Measurements from ENCODE around the gene EPHB1.
A peak's percentile ranks its signal among the peaks of the same experiment; 100 is the strongest.

The EPHB1 gene

DNA sequence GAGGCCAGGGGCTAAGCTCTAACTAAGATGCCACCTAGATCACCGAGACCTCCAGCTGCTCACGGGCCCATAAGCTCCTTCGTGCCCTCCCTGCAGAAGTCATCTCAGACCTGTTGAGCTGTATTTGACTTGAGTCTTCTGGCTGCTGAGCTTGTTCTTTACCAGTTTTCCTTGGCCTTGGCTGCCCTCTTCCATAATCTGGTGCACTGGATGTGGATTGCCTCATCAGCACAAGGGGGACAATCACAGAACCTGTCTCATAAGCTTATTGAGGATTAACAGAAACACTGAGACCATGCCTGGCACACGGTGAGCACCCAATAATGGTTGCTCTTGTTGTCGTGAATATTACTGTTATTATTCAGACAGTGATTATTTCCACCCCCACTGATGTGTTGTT is 101.1 kb downstream of the EPHB1 start:
- Histone ChIP-seq H2BK120ac (ENCODE audit: low read depth, low read length) (no peak overlapping the region), H3K18ac (ENCODE audit: low read length) (no peak overlapping the region), H3K23ac (ENCODE audit: low read length) (no peak overlapping the region), H3K27ac (ENCODE audit: low read depth, low read length) (no peak overlapping the region), H2BK15ac (replicated peaks; ENCODE audit: low read depth) (no peak overlapping the region), H3K4ac (ENCODE audit: low read depth, low read length) (no peak overlapping the region), H3K79me1 (ENCODE audit: low read length) (no peaks in the 10 kb centered on the region), H3K27me3 (ENCODE audit: insufficient read depth, low read length, poor library complexity) (no peaks in the 10 kb centered on the region), H4K8ac (ENCODE audit: low read depth, low read length) (no peak overlapping the region), H2AK5ac (ENCODE audit: low read length) (no peak overlapping the region), H3K4me3 (ENCODE audit: low read length) (no peak overlapping the region), H3K79me2 (ENCODE audit: control insufficient read depth, insufficient read depth, low read length) (no peaks in the 10 kb centered on the region), H3K56ac (ENCODE audit: low read length) (no peak overlapping the region), H3K4me2 (ENCODE audit: low read length) (no peak overlapping the region), H3K4me1 (ENCODE audit: control insufficient read depth, low read depth, low read length) (no peaks in the 10 kb centered on the region), H3K36me3 (ENCODE audit: control insufficient read depth, insufficient read depth, low read length) (no peaks in the 10 kb centered on the region), H2BK5ac (ENCODE audit: low read length) (no peak overlapping the region), H3K9ac (ENCODE audit: low read length) (no peak overlapping the region), H4K5ac (ENCODE audit: low read length) (no peak overlapping the region)
- DNase-seq, result no peak
- WGBS (ENCODE audit: extremely low coverage, insufficient coverage, low lambda C conversion rate), result no CpG with 5 or more reads among the region's 5 CpGs

DNA sequence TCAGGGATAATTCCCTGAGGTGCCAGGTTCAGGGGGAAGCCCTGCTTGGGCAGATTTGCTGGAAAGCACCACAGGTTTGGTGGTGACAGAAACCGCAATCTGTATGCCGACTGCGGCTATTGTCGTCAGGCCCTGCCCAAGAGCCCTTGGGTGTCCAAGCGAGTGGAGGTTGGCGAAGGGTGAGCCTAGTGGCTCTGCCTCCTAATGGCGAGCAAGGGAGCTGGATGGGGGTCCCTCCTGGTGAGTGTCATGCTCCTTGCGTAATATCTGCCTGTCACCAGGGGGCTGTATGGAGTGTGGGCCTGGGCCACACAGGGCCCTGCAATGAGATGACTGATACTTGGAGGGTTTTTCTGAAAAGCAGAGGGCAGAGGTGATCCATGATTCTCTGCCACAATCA is 101.6 kb downstream of the EPHB1 start:
- no peaks in the 10 kb centered on the region for H3K79me1 ChIP-seq (ENCODE audit: low read length)
- H3K18ac ChIP-seq (ENCODE audit: low read length), result no peak overlapping the region
- peak; percentile 13 for DNase-seq
- H3K4me2 ChIP-seq (ENCODE audit: low read length), result no peak overlapping the region
- no CpG with 5 or more reads among the region's 8 CpGs for WGBS (ENCODE audit: extremely low coverage, insufficient coverage, low lambda C conversion rate)
- H3K4me3 ChIP-seq (ENCODE audit: low read length), result no peak overlapping the region
- no peak overlapping the region for H2BK5ac ChIP-seq (ENCODE audit: low read length)
- H3K79me2 ChIP-seq (ENCODE audit: control insufficient read depth, insufficient read depth, low read length), result no peaks in the 10 kb centered on the region
- H3K36me3 ChIP-seq (ENCODE audit: control insufficient read depth, insufficient read depth, low read length), result no peaks in the 10 kb centered on the region
- no peak overlapping the region for H2AK5ac ChIP-seq (ENCODE audit: low read length)
- H3K4me1 ChIP-seq (ENCODE audit: control insufficient read depth, low read depth, low read length), result no peaks in the 10 kb centered on the region
- H2BK15ac ChIP-seq (replicated peaks; ENCODE audit: low read depth), result no peak overlapping the region
- no peak overlapping the region for H2BK120ac ChIP-seq (ENCODE audit: low read depth, low read length)
- H3K27ac ChIP-seq (ENCODE audit: low read depth, low read length), result no peak overlapping the region
- no peak overlapping the region for H3K56ac ChIP-seq (ENCODE audit: low read length)
- H4K5ac ChIP-seq (ENCODE audit: low read length), result no peak overlapping the region
- no peak overlapping the region for H3K9ac ChIP-seq (ENCODE audit: low read length)
- H3K4ac ChIP-seq (ENCODE audit: low read depth, low read length), result no peak overlapping the region
- H3K23ac ChIP-seq (ENCODE audit: low read length), result no peak overlapping the region
- H3K27me3 ChIP-seq (ENCODE audit: insufficient read depth, low read length, poor library complexity), result no peaks in the 10 kb centered on the region
- H4K8ac ChIP-seq (ENCODE audit: low read depth, low read length), result no peak overlapping the region

DNA sequence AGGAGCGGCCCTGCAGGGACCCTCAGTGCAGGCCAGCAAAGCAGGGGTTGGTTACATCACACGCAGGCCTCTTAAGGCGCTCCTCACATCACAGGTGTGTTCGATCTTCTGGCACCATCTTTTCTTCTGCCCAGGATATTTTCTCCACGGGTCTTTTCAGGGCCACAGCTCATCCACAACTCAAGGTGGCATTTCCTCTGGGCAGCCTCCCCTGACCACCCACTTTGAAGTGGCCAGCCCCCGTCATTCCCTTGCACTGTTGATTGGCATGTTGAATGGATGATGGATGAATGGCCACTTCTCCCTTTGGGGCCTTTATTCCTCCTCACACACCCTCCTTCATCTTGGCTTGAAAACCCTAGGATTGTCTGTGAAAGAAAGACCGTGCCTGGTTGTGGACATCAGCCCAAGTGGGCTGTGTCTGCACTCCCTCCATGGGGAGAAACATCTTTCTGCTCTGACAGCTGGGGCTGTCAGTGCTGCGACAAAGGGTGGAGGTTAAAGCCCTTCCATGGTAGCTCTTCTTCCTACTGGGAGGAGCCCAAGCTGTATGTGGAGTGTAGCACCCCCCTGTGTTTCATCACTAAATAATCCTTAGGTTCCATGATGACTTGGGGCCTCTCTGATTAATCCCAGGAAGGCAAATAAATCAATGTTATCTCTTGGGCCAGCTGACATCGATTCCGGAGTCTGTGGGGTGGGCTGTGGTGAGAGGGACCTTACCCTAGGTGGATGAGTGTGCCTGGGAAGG is 102.5 kb downstream of the EPHB1 start:
- WGBS (ENCODE audit: extremely low coverage, insufficient coverage, low lambda C conversion rate), result no CpG with 5 or more reads among the region's 10 CpGs
- Histone ChIP-seq H2BK15ac (replicated peaks; ENCODE audit: low read depth) (no peak overlapping the region), H2BK120ac (ENCODE audit: low read depth, low read length) (no peak overlapping the region), H3K4me1 (ENCODE audit: control insufficient read depth, low read depth, low read length) (no peaks in the 10 kb centered on the region), H3K79me1 (ENCODE audit: low read length) (no peaks in the 10 kb centered on the region), H3K4ac (ENCODE audit: low read depth, low read length) (no peak overlapping the region), H4K8ac (ENCODE audit: low read depth, low read length) (no peak overlapping the region), H3K79me2 (ENCODE audit: control insufficient read depth, insufficient read depth, low read length) (no peaks in the 10 kb centered on the region), H3K23ac (ENCODE audit: low read length) (no peak overlapping the region), H3K9ac (ENCODE audit: low read length) (no peak overlapping the region), H3K4me3 (ENCODE audit: low read length) (no peak overlapping the region), H2BK5ac (ENCODE audit: low read length) (no peak overlapping the region), H2AK5ac (ENCODE audit: low read length) (no peak overlapping the region), H3K27me3 (ENCODE audit: insufficient read depth, low read length, poor library complexity) (no peaks in the 10 kb centered on the region), H3K56ac (ENCODE audit: low read length) (no peak overlapping the region), H3K27ac (ENCODE audit: low read depth, low read length) (no peak overlapping the region), H3K18ac (ENCODE audit: low read length) (no peak overlapping the region), H3K4me2 (ENCODE audit: low read length) (no peak overlapping the region), H4K5ac (ENCODE audit: low read length) (no peak overlapping the region), H3K36me3 (ENCODE audit: control insufficient read depth, insufficient read depth, low read length) (no peaks in the 10 kb centered on the region)
- no peak for DNase-seq

- no peak overlapping the region for H3K27ac ChIP-seq (ENCODE audit: low read depth, low read length)
- no peak overlapping the region for H3K9ac ChIP-seq (ENCODE audit: low read length)
- no peak overlapping the region for H2BK15ac ChIP-seq (replicated peaks; ENCODE audit: low read depth)
- WGBS (ENCODE audit: extremely low coverage, insufficient coverage, low lambda C conversion rate), result no CpG with 5 or more reads among the region's 7 CpGs
- no peaks in the 10 kb centered on the region for H3K79me2 ChIP-seq (ENCODE audit: control insufficient read depth, insufficient read depth, low read length)
- no peak overlapping the region for H3K18ac ChIP-seq (ENCODE audit: low read length)
- H2BK120ac ChIP-seq (ENCODE audit: low read depth, low read length), result no peak overlapping the region
- H3K27me3 ChIP-seq (ENCODE audit: insufficient read depth, low read length, poor library complexity), result no peaks in the 10 kb centered on the region
- DNase-seq, result no peak
- no peak overlapping the region for H3K4me3 ChIP-seq (ENCODE audit: low read length)
- H3K56ac ChIP-seq (ENCODE audit: low read length), result no peak overlapping the region
- H3K4me1 ChIP-seq (ENCODE audit: control insufficient read depth, low read depth, low read length), result no peaks in the 10 kb centered on the region
- no peaks in the 10 kb centered on the region for H3K36me3 ChIP-seq (ENCODE audit: control insufficient read depth, insufficient read depth, low read length)
- H3K23ac ChIP-seq (ENCODE audit: low read length), result no peak overlapping the region
- no peak overlapping the region for H3K4me2 ChIP-seq (ENCODE audit: low read length)
- H4K8ac ChIP-seq (ENCODE audit: low read depth, low read length), result no peak overlapping the region
- no peak overlapping the region for H3K4ac ChIP-seq (ENCODE audit: low read depth, low read length)
- no peak overlapping the region for H4K5ac ChIP-seq (ENCODE audit: low read length)
- no peak overlapping the region for H2AK5ac ChIP-seq (ENCODE audit: low read length)
- H2BK5ac ChIP-seq (ENCODE audit: low read length), result no peak overlapping the region
- no peaks in the 10 kb centered on the region for H3K79me1 ChIP-seq (ENCODE audit: low read length)
Observed at GRCh38 chr3:134898181-134898754, 103.2 kb downstream of the EPHB1 start.

DNA sequence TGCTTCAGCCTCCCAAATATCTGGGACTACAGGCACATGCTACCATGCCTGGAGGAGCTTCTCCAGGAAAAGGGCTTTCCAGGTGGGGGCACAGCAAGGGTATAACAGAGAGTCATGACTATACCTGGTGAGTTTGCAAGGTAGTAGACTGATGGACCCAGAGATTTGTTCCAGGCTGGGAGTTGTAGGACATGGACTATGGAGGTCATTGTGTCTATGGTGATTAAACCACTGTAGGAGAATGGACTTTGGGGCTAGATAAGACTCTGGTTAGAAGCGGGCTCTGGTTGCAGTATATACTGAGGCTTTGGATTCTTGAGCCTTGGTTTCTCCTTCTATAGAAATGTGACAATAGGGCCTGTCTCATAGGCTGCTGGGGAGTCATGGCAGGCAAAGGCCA is 104.7 kb downstream of the EPHB1 start:
- Histone ChIP-seq H3K79me1 (ENCODE audit: low read length) (no peaks in the 10 kb centered on the region), H3K79me2 (ENCODE audit: control insufficient read depth, insufficient read depth, low read length) (no peaks in the 10 kb centered on the region), H3K18ac (ENCODE audit: low read length) (no peak overlapping the region), H2AK5ac (ENCODE audit: low read length) (no peak overlapping the region), H3K56ac (ENCODE audit: low read length) (no peak overlapping the region), H3K27ac (ENCODE audit: low read depth, low read length) (no peak overlapping the region), H2BK5ac (ENCODE audit: low read length) (no peak overlapping the region), H3K4me1 (ENCODE audit: control insufficient read depth, low read depth, low read length) (no peaks in the 10 kb centered on the region), H3K4me3 (ENCODE audit: low read length) (no peak overlapping the region), H3K4me2 (ENCODE audit: low read length) (no peak overlapping the region), H3K27me3 (ENCODE audit: insufficient read depth, low read length, poor library complexity) (no peaks in the 10 kb centered on the region), H3K23ac (ENCODE audit: low read length) (no peak overlapping the region), H3K9ac (ENCODE audit: low read length) (no peak overlapping the region), H3K4ac (ENCODE audit: low read depth, low read length) (no peak overlapping the region), H2BK15ac (replicated peaks; ENCODE audit: low read depth) (no peak overlapping the region), H4K5ac (ENCODE audit: low read length) (no peak overlapping the region), H3K36me3 (ENCODE audit: control insufficient read depth, insufficient read depth, low read length) (no peaks in the 10 kb centered on the region), H4K8ac (ENCODE audit: low read depth, low read length) (no peak overlapping the region), H2BK120ac (ENCODE audit: low read depth, low read length) (no peak overlapping the region)
- DNase-seq, result no peak
- no CpG with 5 or more reads among the region's 1 CpG for WGBS (ENCODE audit: extremely low coverage, insufficient coverage, low lambda C conversion rate)

DNA sequence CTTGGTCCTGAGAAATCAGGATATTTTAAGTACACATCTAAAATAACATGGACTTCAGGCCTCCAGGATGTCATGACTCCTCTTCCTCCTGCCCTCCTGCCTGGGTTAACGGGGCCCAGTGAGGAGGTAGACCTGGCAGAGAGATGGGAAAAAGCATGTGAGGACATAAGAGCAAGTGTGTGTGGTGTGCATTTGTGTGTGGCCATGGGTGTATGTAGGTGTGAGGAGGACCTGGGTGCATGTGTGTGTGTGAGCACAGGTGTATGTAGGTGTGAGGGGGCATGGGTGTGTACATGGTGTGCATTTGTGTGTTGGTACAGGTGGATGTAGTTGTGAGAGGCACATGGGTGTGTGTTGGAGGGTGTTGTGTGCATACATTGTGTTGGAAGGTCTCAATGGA is 105.4 kb downstream of the EPHB1 start:
- H4K8ac ChIP-seq (ENCODE audit: low read depth, low read length), result no peak overlapping the region
- H2BK15ac ChIP-seq (replicated peaks; ENCODE audit: low read depth), result no peak overlapping the region
- no peaks in the 10 kb centered on the region for H3K79me2 ChIP-seq (ENCODE audit: control insufficient read depth, insufficient read depth, low read length)
- H3K23ac ChIP-seq (ENCODE audit: low read length), result no peak overlapping the region
- no peak overlapping the region for H2AK5ac ChIP-seq (ENCODE audit: low read length)
- H3K27ac ChIP-seq (ENCODE audit: low read depth, low read length), result no peak overlapping the region
- no CpG with 5 or more reads among the region's 1 CpG for WGBS (ENCODE audit: extremely low coverage, insufficient coverage, low lambda C conversion rate)
- no peak overlapping the region for H3K9ac ChIP-seq (ENCODE audit: low read length)
- no peak for DNase-seq
- no peak overlapping the region for H4K5ac ChIP-seq (ENCODE audit: low read length)
- H3K27me3 ChIP-seq (ENCODE audit: insufficient read depth, low read length, poor library complexity), result no peaks in the 10 kb centered on the region
- H3K4me3 ChIP-seq (ENCODE audit: low read length), result no peak overlapping the region
- H3K4me2 ChIP-seq (ENCODE audit: low read length), result no peak overlapping the region
- no peak overlapping the region for H2BK120ac ChIP-seq (ENCODE audit: low read depth, low read length)
- no peak overlapping the region for H3K56ac ChIP-seq (ENCODE audit: low read length)
- H3K18ac ChIP-seq (ENCODE audit: low read length), result no peak overlapping the region
- H3K79me1 ChIP-seq (ENCODE audit: low read length), result no peaks in the 10 kb centered on the region
- no peaks in the 10 kb centered on the region for H3K4me1 ChIP-seq (ENCODE audit: control insufficient read depth, low read depth, low read length)
- H3K4ac ChIP-seq (ENCODE audit: low read depth, low read length), result no peak overlapping the region
- no peak overlapping the region for H2BK5ac ChIP-seq (ENCODE audit: low read length)
- H3K36me3 ChIP-seq (ENCODE audit: control insufficient read depth, insufficient read depth, low read length), result no peaks in the 10 kb centered on the region

All from mesendoderm (in vitro differentiated cells).